Pancreas (tissue), 10 donors: ENCODE measurements around the gene GRB7. TPM values are rescaled to one million over a fixed set of nuclear protein-coding genes. Genes with fewer than 3 reads are reported as not detected.
"Not testable (repeated sequence)": the region's sequence is repeated elsewhere in the genome, so short reads cannot be mapped to it uniquely, and the experiment has no call there.

Experiments
- ATAC-seq, 4 donors: fragments of 200-7000 bp; cut with Tn5 transposase; one replicate each; pipeline versions ENCODE4 v1.8.0 to v1.9.1; 2020; ENCODE audit warnings: mild to moderate bottlenecking in 4 of 4, moderate library complexity in 4 of 4
- DNase-seq, 6 donors: peaks; one replicate each; pipeline ENCODE4 v3.0.0-alpha.2; 2020
- FAIRE-seq: peaks from 2 replicates; lab custom pipeline; 2012; peaks lifted over from hg19 to GRCh38; lab: Jason Lieb, UNC
- H3K27ac ChIP-seq, 4 donors: fragments of 200-600 bp; sonication (generic); 1 replicate in 3 of 4; 2 replicates in 1 of 4; pipeline versions ENCODE4 v1.5.0 to v1.8.0; 2020
- H3K27me3 ChIP-seq, 4 donors: fragments of 200-600 bp; one replicate each; pipeline ENCODE4 v1.8.0; 2021
- H3K36me3 ChIP-seq, 3 donors: fragments of 200-600 bp; sonication (generic) in 1 of 3; one replicate each; pipeline versions ENCODE4 v1.5.0 to v1.8.0; 2020 to 2021
- H3K4me1 ChIP-seq, 3 donors: fragments of 200-600 bp; one replicate each; pipeline ENCODE4 v1.8.0; 2021
- H3K4me3 ChIP-seq, 4 donors: fragments of 200-600 bp; sonication (generic) in 2 of 4; one replicate each; pipeline versions ENCODE4 v1.5.0 to v1.8.0; 2020 to 2021
- H3K9me3 ChIP-seq, 4 donors: fragments of 200-600 bp; one replicate each; pipeline ENCODE4 v1.8.0; 2021
- WGBS, 2 donors: extraction: QIAGEN DNeasy Blood & Tissue Kit; methylation state at CpG; one replicate each; pipeline ENCODE4 v1.1.7; 2013; 5-methylcytosine and 5-hydroxymethylcytosine counted together
- intact Hi-C, 3 donors: fragments of 100-400 bp; cut with DNase I; formaldehyde crosslinking; loops; one replicate each; pipeline versions ENCODE4 v1.11.1 to v1.14.2; 2022
- polyA plus RNA-seq, 2 donors: library from polyadenylated mRNA; stranded (reverse); fragments of 200-250 nt; gene quantifications; one replicate each; pipeline ENCODE4 v1.2.3, GENCODE V29; 2013
- total RNA-seq, 6 donors: library from RNA; stranded (reverse); fragmentation: NEBNext Ultra II Directional in 4 of 6; extraction: Animal tissue kit (Norgen Biotek cat#: 25700) in 4 of 6; gene quantifications; one replicate each; pipeline versions ENCODE4 v1.2.1 to v1.2.4, GENCODE V29; 2021 to 2023
- TF ChIP-seq, protein P1 (sequence below), 4 donors: fragments of 200-600 bp; sonication (generic) in 3 of 4; IDR thresholded peaks; one replicate each; pipeline versions ENCODE4 v1.5.0 to v1.8.0; 2021; ENCODE audit warnings: antibody characterized with exemption in 4 of 4
- donor health status: healthy with polysubstance abuse.
- donor health status: DM: no; HTN: no; CAD: no; lungs with moderate emphysema.
- donor health status: DM: no; HTN: no; CAD: no.
- donor health status: control.
- donor health status: control.
- donor health status: Bipolar disorder and iron deficiency.
- donor health status: DM: yes; HTN: yes; CAD: no.
- donor health status: DM: no; HTN: no; CAD: no.
- donor health status: DM: no; HTN: no; CAD: no.
- donor health status: DM: yes; HTN: yes; CAD: no.

The GRB7 gene
- total and polyA plus RNA-seq, 8 donors = 17.8 to 64.4 (median 32.4) TPM

DNA sequence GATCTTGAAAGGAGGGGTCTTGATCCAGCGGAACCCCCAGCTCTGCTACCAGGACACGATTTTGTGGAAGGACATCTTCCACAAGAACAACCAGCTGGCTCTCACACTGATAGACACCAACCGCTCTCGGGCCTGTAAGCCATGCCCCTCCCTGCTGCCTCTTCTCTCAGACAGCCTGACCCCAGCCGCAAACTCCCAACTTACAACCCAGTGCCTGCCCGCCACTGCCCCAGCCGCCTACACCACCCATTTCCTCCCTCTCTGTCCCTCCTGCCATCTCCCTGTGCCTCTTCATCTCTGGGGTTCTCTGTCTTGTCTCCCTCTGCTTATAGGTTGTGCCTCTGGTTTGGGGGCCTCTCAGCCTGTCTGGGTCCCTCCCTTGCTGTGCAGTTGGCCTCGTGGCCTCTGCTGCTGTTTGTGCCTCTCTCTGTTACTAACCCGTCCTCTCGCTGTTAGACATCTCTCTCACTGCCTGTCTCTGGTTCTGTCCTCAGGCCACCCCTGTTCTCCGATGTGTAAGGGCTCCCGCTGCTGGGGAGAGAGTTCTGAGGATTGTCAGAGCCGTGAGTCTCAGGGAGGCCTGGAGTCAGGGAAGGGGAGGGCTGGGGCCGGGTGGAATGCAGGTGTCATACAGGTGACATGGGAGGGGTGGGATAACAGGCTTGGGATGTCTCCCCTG lies 28.3 kb upstream of the GRB7 start:
- peaks cover 25 to 30% (median 27%) of the 10 kb centered on the region in 3 donors for H3K4me1 ChIP-seq
- no peak for ATAC-seq
- DNase-seq = peak in 1 of 6 donors; percentile 17
- no peaks in the 10 kb centered on the region for H3K9me3 ChIP-seq
- H3K4me3 ChIP-seq = no peak overlapping the region
- FAIRE-seq = no peak
- TF ChIP-seq, protein P1, sequence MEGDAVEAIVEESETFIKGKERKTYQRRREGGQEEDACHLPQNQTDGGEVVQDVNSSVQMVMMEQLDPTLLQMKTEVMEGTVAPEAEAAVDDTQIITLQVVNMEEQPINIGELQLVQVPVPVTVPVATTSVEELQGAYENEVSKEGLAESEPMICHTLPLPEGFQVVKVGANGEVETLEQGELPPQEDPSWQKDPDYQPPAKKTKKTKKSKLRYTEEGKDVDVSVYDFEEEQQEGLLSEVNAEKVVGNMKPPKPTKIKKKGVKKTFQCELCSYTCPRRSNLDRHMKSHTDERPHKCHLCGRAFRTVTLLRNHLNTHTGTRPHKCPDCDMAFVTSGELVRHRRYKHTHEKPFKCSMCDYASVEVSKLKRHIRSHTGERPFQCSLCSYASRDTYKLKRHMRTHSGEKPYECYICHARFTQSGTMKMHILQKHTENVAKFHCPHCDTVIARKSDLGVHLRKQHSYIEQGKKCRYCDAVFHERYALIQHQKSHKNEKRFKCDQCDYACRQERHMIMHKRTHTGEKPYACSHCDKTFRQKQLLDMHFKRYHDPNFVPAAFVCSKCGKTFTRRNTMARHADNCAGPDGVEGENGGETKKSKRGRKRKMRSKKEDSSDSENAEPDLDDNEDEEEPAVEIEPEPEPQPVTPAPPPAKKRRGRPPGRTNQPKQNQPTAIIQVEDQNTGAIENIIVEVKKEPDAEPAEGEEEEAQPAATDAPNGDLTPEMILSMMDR (IDR thresholded peaks at IDR 0.05) = no peak
- peaks cover 0 to 48% (median 3%) of the 10 kb centered on the region in 3 donors for H3K36me3 ChIP-seq
- H3K27me3 ChIP-seq = no peaks in the 10 kb centered on the region
- intact Hi-C loops = no loop called here
- 83 to 92% methylated on average over 14 of the region's 14 CpGs for WGBS, 2 donors
- no peak overlapping the region for H3K27ac ChIP-seq

DNA sequence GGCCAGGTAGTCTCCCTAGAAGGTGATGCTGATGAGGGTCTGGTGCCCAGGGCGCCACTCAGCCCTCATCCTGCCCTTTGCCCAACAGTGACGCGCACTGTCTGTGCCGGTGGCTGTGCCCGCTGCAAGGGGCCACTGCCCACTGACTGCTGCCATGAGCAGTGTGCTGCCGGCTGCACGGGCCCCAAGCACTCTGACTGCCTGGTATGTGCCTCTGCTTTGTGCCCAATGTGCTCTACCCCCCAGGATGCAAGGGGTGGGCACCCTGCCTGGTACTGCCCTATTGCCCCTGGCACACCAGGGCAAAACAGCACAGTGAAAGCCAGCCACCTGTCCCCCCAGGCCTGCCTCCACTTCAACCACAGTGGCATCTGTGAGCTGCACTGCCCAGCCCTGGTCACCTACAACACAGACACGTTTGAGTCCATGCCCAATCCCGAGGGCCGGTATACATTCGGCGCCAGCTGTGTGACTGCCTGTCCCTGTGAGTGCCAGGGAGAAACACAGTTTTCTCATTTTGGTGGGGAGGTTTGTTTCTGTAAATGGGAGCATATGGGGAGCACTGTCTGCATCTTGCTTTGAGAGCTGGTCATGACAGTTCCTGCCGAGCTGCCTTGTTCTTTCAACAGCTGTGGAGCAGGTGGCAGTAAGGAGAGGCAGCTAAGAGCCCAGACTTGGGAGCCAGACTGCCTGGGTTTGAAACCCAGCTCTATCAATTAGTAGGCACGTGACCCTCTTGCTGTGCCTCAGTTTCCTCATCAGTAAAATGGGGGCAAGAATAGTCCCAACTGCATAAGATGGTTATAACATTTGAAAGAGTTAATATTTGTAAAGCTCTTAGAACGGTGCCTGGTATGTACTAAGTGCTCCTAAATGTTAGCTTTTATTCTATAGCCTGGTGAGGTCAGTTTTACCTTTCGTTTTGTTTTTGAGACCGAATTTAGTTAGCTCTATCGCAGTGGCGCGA lies 27.5 kb upstream of the GRB7 start:
- intact Hi-C loops = no loop called here
- Histone ChIP-seq H3K36me3 (peaks cover 3 to 53% (median 4%) of the 10 kb centered on the region in 3 donors), H3K27ac (no peak overlapping the region), H3K27me3 (no peaks in the 10 kb centered on the region), H3K4me1 (peaks cover 17 to 21% (median 19%) of the 10 kb centered on the region in 3 donors), H3K9me3 (no peaks in the 10 kb centered on the region), H3K4me3 (no peak overlapping the region)
- WGBS, 2 donors = 88 to 91% methylated on average over 17 to 20 of the region's 20 CpGs
- ATAC-seq (no peak), FAIRE-seq (no peak), DNase-seq (no peak)
- TF ChIP-seq, protein P1 (IDR thresholded peaks at IDR 0.05) = no peak

DNA sequence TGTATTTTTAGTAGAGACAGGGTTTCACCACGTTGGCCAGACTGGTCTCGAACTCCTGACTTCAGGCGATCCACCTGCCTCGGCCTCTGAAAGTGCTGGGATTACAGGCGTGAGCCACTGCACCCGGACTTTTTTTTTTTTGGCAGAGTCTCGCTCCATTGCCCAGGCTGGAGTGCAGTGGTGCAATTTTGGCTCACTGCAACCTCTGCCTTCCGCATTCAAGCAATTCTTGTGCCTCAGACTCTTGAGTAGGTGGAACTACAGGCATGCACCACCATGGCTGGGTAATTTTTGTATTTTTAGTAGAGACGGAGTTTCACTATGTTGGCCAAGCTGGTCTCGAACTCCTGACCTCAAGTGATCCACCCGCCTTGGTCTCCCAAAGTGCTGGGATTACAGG lies 26.7 kb upstream of the GRB7 start:
- not testable (repeated sequence) for DNase-seq, H3K27ac ChIP-seq

DNA sequence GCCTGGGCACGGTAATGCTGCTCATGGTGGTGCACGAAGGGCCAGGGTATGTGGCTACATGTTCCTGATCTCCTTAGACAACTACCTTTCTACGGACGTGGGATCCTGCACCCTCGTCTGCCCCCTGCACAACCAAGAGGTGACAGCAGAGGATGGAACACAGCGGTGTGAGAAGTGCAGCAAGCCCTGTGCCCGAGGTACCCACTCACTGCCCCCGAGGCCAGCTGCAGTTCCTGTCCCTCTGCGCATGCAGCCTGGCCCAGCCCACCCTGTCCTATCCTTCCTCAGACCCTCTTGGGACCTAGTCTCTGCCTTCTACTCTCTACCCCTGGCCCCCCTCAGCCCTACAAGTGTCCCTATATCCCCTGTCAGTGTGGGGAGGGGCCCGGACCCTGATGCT lies 25.9 kb upstream of the GRB7 start:
- DNase-seq (no peak), ATAC-seq (no peak), FAIRE-seq (no peak)
- Histone ChIP-seq H3K27me3 (no peaks in the 10 kb centered on the region), H3K4me3 (no peak overlapping the region), H3K4me1 (peaks cover 6 to 11% (median 9%) of the 10 kb centered on the region in 3 donors), H3K9me3 (no peaks in the 10 kb centered on the region), H3K36me3 (peaks cover 3 to 64% (median 12%) of the 10 kb centered on the region in 3 donors), H3K27ac (no peak overlapping the region)
- WGBS, 2 donors = 86 to 90% methylated on average over 10 of the region's 10 CpGs
- TF ChIP-seq, protein P1 (IDR thresholded peaks at IDR 0.05) = no peak
- intact Hi-C loops = no loop called here

More for the DNA sequence above, 26.7 kb upstream of the GRB7 start:
- Histone ChIP-seq H3K4me1 (peaks cover 13 to 18% (median 15%) of the 10 kb centered on the region in 3 donors), H3K36me3 (peaks cover 3 to 61% (median 12%) of the 10 kb centered on the region in 3 donors)
- H3K9me3 ChIP-seq, H3K4me3 ChIP-seq, H3K27me3 ChIP-seq, ATAC-seq, intact Hi-C loops, FAIRE-seq: not testable (repeated sequence)
- 91 to 95% methylated on average over 11 of the region's 11 CpGs for WGBS, 2 donors

DNA sequence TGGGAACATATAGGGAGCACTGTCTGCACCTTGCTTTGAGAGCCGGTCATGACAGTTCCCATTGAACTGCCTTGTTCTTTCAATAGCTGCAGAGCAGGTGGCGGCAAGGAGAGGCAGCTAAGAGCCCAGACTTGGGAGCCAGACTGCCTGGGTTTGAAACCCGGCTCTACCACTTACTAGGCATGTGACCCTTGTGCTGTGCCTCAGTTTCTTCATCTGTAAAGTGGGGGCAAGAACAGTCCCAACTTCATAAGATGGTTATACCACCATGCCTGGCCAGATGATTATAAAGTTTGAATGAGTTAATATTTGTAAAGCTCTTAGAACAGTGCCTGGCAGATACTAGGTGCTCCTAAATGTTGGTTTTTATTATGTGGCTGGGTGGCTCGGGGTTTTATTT lies 23.5 kb upstream of the GRB7 start:
- Histone ChIP-seq H3K27ac (no peak overlapping the region), H3K9me3 (no peaks in the 10 kb centered on the region), H3K4me1 (no peaks in the 10 kb centered on the region), H3K27me3 (no peaks in the 10 kb centered on the region), H3K4me3 (no peak overlapping the region), H3K36me3 (peaks cover 0 to 59% (median 12%) of the 10 kb centered on the region in 3 donors)
- no peak for ATAC-seq
- peak in 1 of 6 donors; percentile 3 for DNase-seq
- TF ChIP-seq, protein P1 (IDR thresholded peaks at IDR 0.05) = no peak
- FAIRE-seq = no peak
- intact Hi-C loops = no loop called here
- WGBS, 2 donors = 93 to 94% methylated on average over 4 of the region's 4 CpGs
